Left ventricle myocardium inferior (tissue), 1 donor: ENCODE data around the gene ARHGAP10. TPM values are rescaled to one million over a fixed set of nuclear protein-coding genes. Genes with fewer than 3 reads are reported as not detected.
"Not testable (repeated sequence)": the region's sequence is repeated elsewhere in the genome, so short reads cannot be mapped to it uniquely, and the experiment has no call there.

Experiments used
- DNase-seq: peaks from one replicate; pipeline ENCODE4 v3.0.0-alpha.2; 2020
- H3K27ac ChIP-seq: fragments of 200-600 bp; replicated peaks from 2 replicates; pipeline ENCODE4 v1.8.0; 2021
- H3K27me3 ChIP-seq: fragments of 200-600 bp; 2 replicates; pipeline ENCODE4 v1.8.0; 2021; ENCODE audit warnings: low read depth
- H3K36me3 ChIP-seq: fragments of 200-600 bp; 2 replicates; pipeline ENCODE4 v1.8.0; 2021
- H3K4me1 ChIP-seq: fragments of 200-600 bp; 2 replicates; pipeline ENCODE4 v1.8.0; 2021
- H3K4me3 ChIP-seq: fragments of 200-600 bp; 2 replicates; pipeline ENCODE4 v1.8.0; 2021; ENCODE audit warnings: mild to moderate bottlenecking, moderate library complexity
- H3K9me3 ChIP-seq: fragments of 200-600 bp; replicated peaks from 2 replicates; pipeline ENCODE4 v1.8.0; 2021
- intact Hi-C: fragments of 100-400 bp; cut with micrococcal nuclease; formaldehyde crosslinking; loops from one replicate; pipeline ENCODE4 v1.11.0; 2022
- total RNA-seq: library from RNA; stranded (reverse); fragmentation: NEBNext Ultra II Directional; extraction: Animal tissue kit (Norgen Biotek cat#: 25700); gene quantifications from one replicate; pipeline ENCODE4 v1.2.1, GENCODE V29; 2021
- TF ChIP-seq, protein P1 (sequence below): fragments of 200-600 bp; IDR thresholded peaks from 2 replicates; pipeline ENCODE4 v1.8.0; 2021; ENCODE audit warnings: antibody characterized with exemption, mild to moderate bottlenecking, borderline replicate concordance
- donor health status: DM: no; HTN: yes; CAD: no; lungs with severe emphysema.

ARHGAP10 gene
- total RNA-seq, 1 donor from 2014 or later = 59.7 TPM

DNA sequence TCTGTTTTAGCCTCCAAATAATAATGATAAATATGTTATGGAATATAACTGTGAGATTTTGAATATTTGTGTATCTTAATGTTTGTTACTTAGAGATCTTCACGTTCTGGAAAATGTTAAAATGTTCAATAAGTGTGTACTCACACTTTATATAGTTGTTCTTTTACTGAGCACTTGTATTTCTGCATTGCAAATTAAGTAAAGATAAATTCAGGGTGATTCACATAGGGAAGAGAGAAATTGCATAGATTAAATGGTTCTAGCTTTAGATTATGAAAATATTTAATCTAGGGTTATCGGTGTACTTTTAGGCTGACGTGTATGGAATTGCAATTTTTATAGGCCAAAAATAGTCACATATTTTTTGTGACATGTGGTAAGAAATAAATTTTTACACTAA is 148.6 kb downstream of the ARHGAP10 start:
- intact Hi-C loops = no loop called here

DNA sequence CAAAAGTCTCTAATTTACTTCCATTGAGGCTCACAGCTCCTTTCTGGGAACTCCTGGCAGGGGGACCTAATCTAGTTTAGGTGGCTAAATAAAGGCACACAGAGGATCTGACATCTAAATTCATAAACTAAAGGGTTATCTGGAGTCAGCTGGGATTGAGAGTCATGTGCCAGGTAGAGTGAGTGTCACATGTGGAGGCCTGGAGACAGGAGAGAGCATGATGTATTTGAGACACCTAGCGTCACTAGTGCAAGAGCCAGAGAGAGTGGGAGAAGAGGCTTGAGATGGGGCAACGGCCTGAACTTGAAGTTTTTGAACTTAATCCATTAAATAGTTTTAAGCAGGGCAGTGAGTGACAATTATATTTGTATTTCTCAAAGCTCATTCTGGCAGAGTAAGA is 152.6 kb downstream of the ARHGAP10 start:
- Histone ChIP-seq H3K9me3 (no peaks in the 10 kb centered on the region), H3K4me1 (peaks cover 10% of the 10 kb centered on the region), H3K4me3 (no peak overlapping the region), H3K27ac (peak overlapping the region; percentile 35), H3K36me3 (peaks cover 39% of the 10 kb centered on the region), H3K27me3 (no peaks in the 10 kb centered on the region)
- intact Hi-C loops = no loop called here
- DNase-seq = no peak
- TF ChIP-seq, protein P1, sequence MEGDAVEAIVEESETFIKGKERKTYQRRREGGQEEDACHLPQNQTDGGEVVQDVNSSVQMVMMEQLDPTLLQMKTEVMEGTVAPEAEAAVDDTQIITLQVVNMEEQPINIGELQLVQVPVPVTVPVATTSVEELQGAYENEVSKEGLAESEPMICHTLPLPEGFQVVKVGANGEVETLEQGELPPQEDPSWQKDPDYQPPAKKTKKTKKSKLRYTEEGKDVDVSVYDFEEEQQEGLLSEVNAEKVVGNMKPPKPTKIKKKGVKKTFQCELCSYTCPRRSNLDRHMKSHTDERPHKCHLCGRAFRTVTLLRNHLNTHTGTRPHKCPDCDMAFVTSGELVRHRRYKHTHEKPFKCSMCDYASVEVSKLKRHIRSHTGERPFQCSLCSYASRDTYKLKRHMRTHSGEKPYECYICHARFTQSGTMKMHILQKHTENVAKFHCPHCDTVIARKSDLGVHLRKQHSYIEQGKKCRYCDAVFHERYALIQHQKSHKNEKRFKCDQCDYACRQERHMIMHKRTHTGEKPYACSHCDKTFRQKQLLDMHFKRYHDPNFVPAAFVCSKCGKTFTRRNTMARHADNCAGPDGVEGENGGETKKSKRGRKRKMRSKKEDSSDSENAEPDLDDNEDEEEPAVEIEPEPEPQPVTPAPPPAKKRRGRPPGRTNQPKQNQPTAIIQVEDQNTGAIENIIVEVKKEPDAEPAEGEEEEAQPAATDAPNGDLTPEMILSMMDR = no peak

More for the DNA sequence above, 148.6 kb downstream of the ARHGAP10 start:
- Histone ChIP-seq H3K36me3 (peaks cover 42% of the 10 kb centered on the region), H3K9me3 (no peaks in the 10 kb centered on the region), H3K27ac (no peak overlapping the region), H3K4me1 (peaks cover 15% of the 10 kb centered on the region), H3K27me3 (no peaks in the 10 kb centered on the region), H3K4me3 (no peak overlapping the region)
- no peak for DNase-seq
- TF ChIP-seq, protein P1 = no peak

DNA sequence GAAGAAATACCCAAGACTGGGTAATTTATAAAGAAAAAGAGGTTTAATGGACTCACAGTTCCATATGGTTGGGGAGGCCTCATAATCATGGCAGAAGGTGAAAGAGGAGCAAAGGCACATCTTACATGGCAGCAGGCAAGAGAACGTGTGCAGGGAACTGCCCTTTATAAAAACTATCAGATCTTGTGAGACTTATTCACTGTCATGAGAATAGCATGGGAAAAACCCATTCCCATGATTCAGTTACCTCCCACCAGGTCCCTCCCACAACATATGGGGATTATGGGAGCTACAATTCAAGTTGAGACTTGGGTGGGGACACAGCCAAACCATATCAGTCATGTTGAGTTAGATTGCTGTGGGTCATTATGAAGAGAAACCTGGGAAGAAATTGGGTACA is 153.3 kb downstream of the ARHGAP10 start:
- H3K4me3 ChIP-seq, intact Hi-C loops, H3K27me3 ChIP-seq, DNase-seq, H3K9me3 ChIP-seq: not testable (repeated sequence)
- H3K27ac ChIP-seq = peak overlapping the region; percentile 35
- peaks cover 17% of the 10 kb centered on the region for H3K4me1 ChIP-seq
- H3K36me3 ChIP-seq = peaks cover 36% of the 10 kb centered on the region

DNA sequence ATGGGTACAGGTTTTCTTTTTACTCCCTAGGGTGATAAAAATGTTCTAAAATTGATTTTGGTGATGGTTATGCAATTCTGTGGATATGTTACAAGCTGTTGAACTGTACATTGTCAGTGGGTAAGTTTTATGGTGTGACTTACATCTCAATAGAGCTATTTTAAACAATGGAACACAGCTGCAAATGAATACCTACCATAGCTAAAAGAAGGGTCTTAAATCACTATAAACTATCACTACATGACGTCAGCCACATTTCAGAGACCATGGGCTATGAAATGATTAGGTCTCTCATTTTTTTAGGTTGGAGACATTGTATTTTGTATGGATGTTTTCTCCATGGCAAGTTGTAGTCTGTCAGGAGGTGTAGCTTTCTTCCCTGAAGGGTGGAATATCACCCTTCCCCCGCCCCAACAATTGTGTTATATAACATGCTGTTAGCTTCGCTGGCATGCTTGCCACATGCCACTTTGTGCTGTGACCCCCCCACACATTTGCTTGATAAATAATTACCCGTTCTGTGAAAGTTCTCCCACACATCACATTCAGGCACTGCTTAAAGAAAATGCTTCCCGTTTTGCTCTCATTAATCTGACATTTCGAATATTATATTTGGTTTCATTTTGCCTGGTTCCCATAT is 159.7 kb downstream of the ARHGAP10 start:
- intact Hi-C loops = no loop called here
- no peak overlapping the region for H3K4me3 ChIP-seq
- peaks cover 30% of the 10 kb centered on the region for H3K36me3 ChIP-seq
- H3K27me3 ChIP-seq = no peaks in the 10 kb centered on the region
- peaks cover 16% of the 10 kb centered on the region for H3K9me3 ChIP-seq
- DNase-seq = no peak
- peak overlapping the region; percentile 28 for H3K27ac ChIP-seq
- TF ChIP-seq, protein P1 = no peak
- peaks cover 33% of the 10 kb centered on the region for H3K4me1 ChIP-seq

DNA sequence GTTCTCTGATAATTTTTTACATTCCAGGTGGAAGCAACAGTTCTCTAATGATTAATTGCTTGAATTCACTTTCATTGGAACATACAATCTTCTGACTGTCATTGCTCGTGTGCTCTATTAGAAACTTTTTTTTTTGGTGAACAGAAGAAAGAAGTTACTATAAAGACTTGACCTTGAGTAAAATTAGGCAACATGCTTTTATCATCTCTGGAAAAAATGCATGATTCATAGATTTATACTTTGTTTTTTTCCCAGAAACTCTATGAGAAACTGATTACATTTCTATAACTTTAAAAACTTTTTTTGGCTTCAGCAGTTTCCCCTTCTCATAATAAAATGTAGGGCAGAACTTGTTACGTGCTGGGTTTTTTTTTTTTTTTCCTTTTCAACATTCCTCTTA is 167.6 kb downstream of the ARHGAP10 start:
- H3K27me3 ChIP-seq = no peaks in the 10 kb centered on the region
- peaks cover 14% of the 10 kb centered on the region for H3K4me1 ChIP-seq
- no peak overlapping the region for H3K27ac ChIP-seq
- TF ChIP-seq, protein P1 = no peak
- no peak overlapping the region for H3K4me3 ChIP-seq
- H3K9me3 ChIP-seq = peaks cover 16% of the 10 kb centered on the region
- no peak for DNase-seq
- peaks cover 30% of the 10 kb centered on the region for H3K36me3 ChIP-seq
- intact Hi-C loops = no loop called here

DNA sequence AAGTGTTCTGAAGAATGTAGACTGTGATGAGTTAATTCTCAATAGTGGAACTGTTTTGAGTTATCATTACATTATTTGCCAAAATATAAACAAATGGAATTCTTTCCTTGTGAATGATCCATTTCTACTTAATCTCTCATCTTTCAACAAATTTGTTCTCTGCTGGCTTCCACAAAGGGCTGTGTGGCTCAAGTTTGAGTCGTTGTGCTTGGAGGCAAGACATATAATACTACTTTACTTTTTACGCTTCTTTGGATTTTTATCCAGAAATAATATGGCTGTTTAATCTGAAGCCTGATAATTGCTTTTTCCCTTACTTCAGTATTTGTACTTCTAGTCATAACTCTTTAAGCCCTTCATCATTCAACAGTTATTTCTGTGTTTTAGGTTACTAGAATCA is 169.5 kb downstream of the ARHGAP10 start:
- TF ChIP-seq, protein P1 = no peak
- H3K27ac ChIP-seq = no peak overlapping the region
- peaks cover 14% of the 10 kb centered on the region for H3K4me1 ChIP-seq
- no peaks in the 10 kb centered on the region for H3K27me3 ChIP-seq
- intact Hi-C loops = no loop called here
- peaks cover 11% of the 10 kb centered on the region for H3K9me3 ChIP-seq
- H3K4me3 ChIP-seq = no peak overlapping the region
- peaks cover 30% of the 10 kb centered on the region for H3K36me3 ChIP-seq
- no peak for DNase-seq
